ENCODE results near the gene ACSL4.

DNA sequence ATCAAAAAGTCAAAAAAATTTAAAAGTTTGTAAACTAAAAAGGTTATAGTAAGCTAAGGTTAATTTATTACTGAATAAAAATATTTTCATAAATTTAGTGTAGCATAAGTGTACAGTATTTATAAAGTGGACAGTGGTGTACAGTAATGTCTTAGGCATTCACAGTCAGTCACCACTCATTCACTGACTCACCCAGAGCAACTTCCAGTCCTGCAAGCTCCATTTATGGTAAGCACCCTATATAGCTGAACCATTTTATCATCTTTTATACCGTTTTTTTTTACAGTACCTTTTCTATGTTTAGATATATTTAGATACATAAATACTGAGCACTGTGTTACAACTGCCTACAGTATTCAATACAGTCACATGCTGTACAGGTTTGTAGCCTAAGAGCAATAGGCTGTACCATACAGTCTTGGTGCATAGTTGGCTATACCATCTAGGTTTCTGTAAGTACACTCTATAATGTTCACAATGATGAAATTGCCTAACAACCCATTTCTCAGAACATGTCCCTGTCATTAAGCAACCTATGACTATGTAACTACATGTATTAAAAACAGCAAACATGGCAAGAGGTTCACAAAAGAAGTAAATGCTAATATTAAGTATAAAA, 18.6 kb downstream of the ACSL4 start:
- TF ChIP-seq, protein P1, sequence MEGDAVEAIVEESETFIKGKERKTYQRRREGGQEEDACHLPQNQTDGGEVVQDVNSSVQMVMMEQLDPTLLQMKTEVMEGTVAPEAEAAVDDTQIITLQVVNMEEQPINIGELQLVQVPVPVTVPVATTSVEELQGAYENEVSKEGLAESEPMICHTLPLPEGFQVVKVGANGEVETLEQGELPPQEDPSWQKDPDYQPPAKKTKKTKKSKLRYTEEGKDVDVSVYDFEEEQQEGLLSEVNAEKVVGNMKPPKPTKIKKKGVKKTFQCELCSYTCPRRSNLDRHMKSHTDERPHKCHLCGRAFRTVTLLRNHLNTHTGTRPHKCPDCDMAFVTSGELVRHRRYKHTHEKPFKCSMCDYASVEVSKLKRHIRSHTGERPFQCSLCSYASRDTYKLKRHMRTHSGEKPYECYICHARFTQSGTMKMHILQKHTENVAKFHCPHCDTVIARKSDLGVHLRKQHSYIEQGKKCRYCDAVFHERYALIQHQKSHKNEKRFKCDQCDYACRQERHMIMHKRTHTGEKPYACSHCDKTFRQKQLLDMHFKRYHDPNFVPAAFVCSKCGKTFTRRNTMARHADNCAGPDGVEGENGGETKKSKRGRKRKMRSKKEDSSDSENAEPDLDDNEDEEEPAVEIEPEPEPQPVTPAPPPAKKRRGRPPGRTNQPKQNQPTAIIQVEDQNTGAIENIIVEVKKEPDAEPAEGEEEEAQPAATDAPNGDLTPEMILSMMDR (IDR thresholded peaks at IDR 0.05; ENCODE audit: poor library complexity, severe bottlenecking): no peak
- no peak for TF ChIP-seq MXI1 (conservative IDR thresholded peaks at IDR 0.05; ENCODE audit: poor library complexity, severe bottlenecking)
